GM13976 (cell line): ENCODE data around the gene MYRF.

Source experiments
- DNase-seq: peaks from one replicate; pipeline ENCODE4 v3.0.0; 2012; ENCODE audit warnings: low spot score
- in situ Hi-C: fragments of 300-500 bp; cut with MboI; formaldehyde crosslinking; loops from one replicate; pipeline ENCODE4 v1.12.0; 2022; ENCODE audit warnings: low sequenced_read_pairs, mixed read lengths, inconsistent platforms; ENCODE audit not compliant: unreplicated experiment
- TF ChIP-seq, protein P1 (sequence below): IDR thresholded peaks from 2 replicates; pipeline ENCODE4 v1.5.1; 2012; ENCODE audit warnings: borderline replicate concordance, mild to moderate bottlenecking; ENCODE audit not compliant: insufficient read depth; ENCODE audit errors: extremely low read depth, missing control alignments, control extremely low read depth

MYRF gene

DNA sequence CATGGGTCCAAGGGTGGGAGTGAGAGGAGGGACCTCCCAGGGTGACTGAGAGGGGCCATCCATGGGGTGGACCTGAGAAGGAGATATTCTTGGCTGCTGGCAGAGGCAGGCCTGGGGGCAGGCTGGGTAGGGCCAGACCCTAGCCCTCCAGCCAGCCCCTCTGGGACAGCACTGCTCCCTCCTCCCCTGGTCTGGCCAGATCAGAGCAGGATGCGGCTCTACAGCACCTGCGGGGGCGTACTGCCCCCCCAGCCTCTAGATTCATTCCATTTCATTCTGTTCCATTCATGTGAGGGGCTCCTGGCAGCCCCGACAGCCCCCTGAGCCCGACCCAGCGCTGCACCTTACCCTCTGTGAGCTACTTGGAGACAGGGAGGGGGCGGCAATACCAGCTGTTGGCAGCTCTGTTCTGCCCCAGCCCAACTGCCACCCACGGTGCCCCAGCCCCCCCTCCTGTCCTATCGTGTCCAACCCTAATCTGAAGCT, 34.3 kb upstream of the MYRF start:
- DNase-seq, result no peak
- in situ Hi-C loops, result no loop called here
- TF ChIP-seq, protein P1, sequence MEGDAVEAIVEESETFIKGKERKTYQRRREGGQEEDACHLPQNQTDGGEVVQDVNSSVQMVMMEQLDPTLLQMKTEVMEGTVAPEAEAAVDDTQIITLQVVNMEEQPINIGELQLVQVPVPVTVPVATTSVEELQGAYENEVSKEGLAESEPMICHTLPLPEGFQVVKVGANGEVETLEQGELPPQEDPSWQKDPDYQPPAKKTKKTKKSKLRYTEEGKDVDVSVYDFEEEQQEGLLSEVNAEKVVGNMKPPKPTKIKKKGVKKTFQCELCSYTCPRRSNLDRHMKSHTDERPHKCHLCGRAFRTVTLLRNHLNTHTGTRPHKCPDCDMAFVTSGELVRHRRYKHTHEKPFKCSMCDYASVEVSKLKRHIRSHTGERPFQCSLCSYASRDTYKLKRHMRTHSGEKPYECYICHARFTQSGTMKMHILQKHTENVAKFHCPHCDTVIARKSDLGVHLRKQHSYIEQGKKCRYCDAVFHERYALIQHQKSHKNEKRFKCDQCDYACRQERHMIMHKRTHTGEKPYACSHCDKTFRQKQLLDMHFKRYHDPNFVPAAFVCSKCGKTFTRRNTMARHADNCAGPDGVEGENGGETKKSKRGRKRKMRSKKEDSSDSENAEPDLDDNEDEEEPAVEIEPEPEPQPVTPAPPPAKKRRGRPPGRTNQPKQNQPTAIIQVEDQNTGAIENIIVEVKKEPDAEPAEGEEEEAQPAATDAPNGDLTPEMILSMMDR, result no peak

DNA sequence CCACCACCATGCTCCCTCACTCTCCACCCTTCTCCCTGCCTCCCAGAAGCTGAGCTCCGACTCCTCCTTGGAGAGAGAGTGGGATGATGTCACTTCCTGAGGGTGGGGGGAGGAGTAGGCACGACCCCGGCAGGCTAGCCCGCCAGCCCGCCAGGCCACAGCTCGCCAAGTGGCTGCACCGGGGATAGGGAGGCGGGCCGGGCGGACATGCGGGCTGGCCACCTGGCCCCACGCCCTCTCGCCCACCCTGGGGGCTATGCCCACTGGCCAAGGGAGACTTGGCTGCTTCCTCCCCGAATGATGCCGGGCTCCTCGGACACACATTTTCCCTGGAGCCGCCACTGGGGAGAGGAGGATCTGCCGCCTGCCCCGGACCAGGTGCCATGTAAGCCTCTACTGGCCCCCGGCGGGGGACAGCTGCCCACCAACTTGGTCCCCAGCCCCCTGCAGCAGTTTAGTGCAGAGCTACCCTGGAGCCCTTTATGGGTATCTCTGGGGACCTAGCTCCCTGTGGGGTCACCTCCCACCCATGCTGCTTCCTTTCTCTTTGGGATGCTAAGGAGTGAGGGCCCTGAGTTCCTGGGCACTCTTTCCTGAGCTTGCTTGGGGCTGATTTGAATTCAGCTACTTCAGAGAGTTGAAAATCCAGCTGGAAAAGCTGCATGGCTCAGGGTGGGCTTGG, 33.7 kb upstream of the MYRF start:
- TF ChIP-seq, protein P1, result no peak
- in situ Hi-C loops, result no loop called here
- no peak for DNase-seq

DNA sequence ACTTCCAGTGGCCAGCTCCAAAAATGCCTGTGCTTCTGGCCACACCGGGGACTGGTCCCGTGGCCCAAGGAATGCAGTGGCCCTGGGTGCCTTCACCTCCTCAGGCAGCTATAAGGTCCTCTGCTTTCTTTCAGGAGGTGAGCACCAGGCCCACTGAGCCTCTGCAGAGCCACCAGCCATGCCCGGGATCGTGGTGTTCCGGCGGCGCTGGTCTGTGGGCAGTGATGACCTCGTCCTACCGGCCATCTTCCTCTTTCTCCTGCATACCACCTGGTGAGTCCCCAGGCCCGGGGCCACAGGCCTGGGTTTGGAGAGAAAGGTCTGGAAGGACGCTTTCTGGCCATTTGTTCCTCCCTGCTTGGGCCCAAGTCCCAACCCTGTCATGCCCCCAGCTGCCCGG, 32.5 kb upstream of the MYRF start:
- TF ChIP-seq, protein P1, result no peak
- DNase-seq, result no peak
- in situ Hi-C loops, result no loop called here

DNA sequence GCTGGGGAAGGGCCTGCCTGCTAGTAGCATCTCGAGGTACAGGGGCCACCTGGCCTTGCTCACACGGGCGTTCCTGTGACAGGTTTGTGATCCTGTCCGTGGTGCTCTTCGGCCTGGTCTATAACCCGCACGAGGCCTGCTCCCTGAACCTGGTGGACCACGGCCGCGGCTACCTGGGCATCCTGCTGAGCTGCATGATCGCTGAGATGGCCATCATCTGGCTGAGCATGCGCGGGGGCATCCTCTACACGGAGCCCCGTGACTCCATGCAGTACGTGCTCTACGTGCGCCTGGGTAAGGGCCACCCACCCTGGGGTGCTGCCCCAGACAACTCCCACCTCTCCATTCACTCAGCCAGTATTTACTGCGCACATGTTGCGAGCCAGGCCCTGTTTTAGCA, 31.8 kb upstream of the MYRF start:
- DNase-seq, result no peak
- in situ Hi-C loops, result no loop called here
- TF ChIP-seq, protein P1, result no peak

DNA sequence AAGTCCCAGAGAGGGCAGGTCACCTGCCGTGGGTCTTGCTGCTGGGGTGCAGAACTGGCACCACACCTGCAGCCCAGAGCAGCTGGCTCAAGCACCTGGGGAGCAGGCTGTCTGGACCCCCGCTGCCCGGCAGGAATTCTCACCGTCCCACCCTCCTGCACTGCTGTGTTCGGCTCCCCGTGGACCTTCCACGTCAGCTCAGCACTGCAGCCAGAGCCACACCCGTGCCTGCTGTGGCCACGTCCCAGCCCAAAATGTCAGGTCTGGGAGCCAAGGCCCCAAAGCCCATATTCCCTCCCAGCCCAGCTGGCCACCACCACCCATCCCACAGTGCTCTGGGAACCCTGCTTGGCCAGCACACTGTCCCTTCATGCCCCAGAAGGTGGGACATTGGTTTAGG, 28.0 kb upstream of the MYRF start:
- DNase-seq, result no peak
- TF ChIP-seq, protein P1, result no peak
- in situ Hi-C loops, result no loop called here

DNA sequence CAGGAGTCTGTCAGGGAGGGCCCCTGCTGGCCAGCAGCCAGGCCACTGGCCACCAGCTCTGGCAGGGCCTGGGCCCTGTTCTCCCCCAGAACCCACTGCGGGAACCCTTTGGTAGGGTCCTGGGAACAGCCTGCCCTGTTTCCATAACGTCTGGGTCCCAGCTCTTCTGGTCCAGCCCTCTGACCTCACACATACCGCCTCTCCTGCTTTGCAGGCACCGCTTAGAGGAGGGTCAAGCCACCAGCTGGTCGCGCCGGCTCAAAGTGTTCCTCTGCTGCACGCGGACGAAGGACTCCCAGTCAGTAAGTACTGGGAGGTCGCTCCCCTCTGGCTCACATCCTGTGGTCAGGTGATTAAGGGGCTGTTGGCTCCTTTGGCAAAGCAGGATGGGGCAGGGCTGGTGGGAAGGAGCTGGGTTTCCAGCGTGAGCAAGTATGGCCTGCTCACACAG, 26.6 kb upstream of the MYRF start:
- TF ChIP-seq, protein P1, result no peak
- in situ Hi-C loops, result no loop called here
- DNase-seq, result no peak
